GM12875 (cell line): ENCODE data around the gene METTL15.
"Not testable (repeated sequence)": the region's sequence is repeated elsewhere in the genome, so short reads cannot be mapped to it uniquely, and the experiment has no call there.

Experiments used
- H3K4me3 ChIP-seq: one replicate; pipeline ENCODE4 v1.5.1; 2011; ENCODE audit warnings: low read depth, low read length, control low read depth
- CTCF ChIP-seq: IDR thresholded peaks from 2 replicates; pipeline ENCODE4 v1.5.1; 2011; ENCODE audit warnings: low read depth, mild to moderate bottlenecking, control low read depth, inconsistent platforms, low read length, moderate library complexity, borderline replicate concordance; ENCODE audit not compliant: insufficient read depth

METTL15 gene

GRCh38 chr11:28366549-28367346, 258.6 kb downstream of the METTL15 start:
- no peak overlapping the region for H3K4me3 ChIP-seq
- no peak for TF ChIP-seq CTCF

- H3K4me3 ChIP-seq = not testable (repeated sequence)
These were observed 269.9 kb downstream of the METTL15 start for GRCh38 chr11:28378095-28378494.
